Peyer's patch (tissue), 4 donors: ENCODE measurements around the gene KYAT1.

Source experiments
- POLR2A ChIP-seq, 2 donors: fragments of 450-650 bp; IDR thresholded peaks; one replicate each; pipeline ENCODE4 v1.5.1; 2017; ENCODE audit warnings: antibody characterized with exemption in 2 of 2, mild to moderate bottlenecking in 2 of 2, moderate library complexity in 2 of 2
- TF ChIP-seq, protein P1 (sequence below), 6 experiments: fragments of 450-650 bp in 4 of 6; fragments of 200-600 bp in 2 of 6; sonication (generic) in 1 of 6; IDR thresholded peaks; one replicate each; pipeline ENCODE4 v1.5.1; 2017 to 2019; ENCODE audit warnings: antibody characterized with exemption in 6 of 6, mild to moderate bottlenecking in 3 of 6, moderate library complexity in 1 of 6

- no peak for TF ChIP-seq POLR2A (IDR thresholded peaks at IDR 0.05)
- TF ChIP-seq, protein P1, sequence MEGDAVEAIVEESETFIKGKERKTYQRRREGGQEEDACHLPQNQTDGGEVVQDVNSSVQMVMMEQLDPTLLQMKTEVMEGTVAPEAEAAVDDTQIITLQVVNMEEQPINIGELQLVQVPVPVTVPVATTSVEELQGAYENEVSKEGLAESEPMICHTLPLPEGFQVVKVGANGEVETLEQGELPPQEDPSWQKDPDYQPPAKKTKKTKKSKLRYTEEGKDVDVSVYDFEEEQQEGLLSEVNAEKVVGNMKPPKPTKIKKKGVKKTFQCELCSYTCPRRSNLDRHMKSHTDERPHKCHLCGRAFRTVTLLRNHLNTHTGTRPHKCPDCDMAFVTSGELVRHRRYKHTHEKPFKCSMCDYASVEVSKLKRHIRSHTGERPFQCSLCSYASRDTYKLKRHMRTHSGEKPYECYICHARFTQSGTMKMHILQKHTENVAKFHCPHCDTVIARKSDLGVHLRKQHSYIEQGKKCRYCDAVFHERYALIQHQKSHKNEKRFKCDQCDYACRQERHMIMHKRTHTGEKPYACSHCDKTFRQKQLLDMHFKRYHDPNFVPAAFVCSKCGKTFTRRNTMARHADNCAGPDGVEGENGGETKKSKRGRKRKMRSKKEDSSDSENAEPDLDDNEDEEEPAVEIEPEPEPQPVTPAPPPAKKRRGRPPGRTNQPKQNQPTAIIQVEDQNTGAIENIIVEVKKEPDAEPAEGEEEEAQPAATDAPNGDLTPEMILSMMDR (IDR thresholded peaks at IDR 0.05) = no peak
Measured at GRCh38 chr9:128862401-128862851, 19.3 kb downstream of the KYAT1 start.
